Activated gamma-delta T cell treated with anti-CD3 and anti-CD28 coated beads, Interleukin-2, amount 50 U/mL, for 16 hours (primary cell): ENCODE results near the gene ARMC12.

Source experiments
- DNase-seq: peaks from one replicate; pipeline ENCODE4 v3.0.0-alpha.2; 2020; ENCODE audit warnings: low read depth

ARMC12 gene

GRCh38 chr6:35735452-35735851 lies 1.4 kb upstream of the ARMC12 start:
- no peak for DNase-seq

- DNase-seq = peak; percentile 81
Observed at GRCh38 chr6:35736253-35736894, 458 bp upstream of the ARMC12 start.

DNA sequence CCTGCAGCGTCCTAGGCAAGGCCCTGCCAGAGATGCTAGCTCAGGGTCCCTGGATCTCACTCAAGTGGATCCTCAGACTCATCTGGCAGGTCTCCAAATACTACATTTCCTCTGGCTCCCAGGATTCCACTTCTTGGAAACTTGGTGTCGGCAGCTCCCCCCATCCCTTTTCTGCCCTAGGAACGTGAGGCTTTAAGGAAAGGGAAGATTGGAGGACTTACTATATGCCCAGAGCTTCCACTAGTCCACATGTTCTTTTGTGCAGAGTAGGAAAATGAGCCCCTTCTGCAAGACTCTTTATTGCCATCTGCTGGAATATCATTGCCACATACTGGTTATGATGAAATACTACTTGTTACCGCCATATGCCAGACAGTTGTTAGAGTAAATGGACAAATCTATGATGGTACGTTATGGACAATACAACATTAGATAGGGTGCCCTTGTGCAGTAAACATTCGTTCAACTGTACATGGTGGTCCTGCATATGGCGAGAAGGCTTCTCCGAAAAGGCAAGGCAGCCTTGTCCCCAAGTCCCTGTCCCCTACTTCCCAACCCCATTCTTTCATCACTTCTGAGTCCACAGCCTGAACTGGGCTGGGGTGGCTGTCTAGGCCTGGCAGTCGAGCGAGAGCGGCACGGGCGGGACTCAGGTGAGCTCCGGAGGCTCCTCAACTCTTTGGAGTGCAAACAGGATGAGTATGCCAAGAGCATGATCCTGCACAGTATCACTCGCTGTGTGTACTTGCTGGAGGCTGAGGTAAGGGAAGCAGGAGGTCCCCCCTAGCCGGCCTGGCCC lies 780 bp downstream of the ARMC12 start:
- no peak for DNase-seq

DNA sequence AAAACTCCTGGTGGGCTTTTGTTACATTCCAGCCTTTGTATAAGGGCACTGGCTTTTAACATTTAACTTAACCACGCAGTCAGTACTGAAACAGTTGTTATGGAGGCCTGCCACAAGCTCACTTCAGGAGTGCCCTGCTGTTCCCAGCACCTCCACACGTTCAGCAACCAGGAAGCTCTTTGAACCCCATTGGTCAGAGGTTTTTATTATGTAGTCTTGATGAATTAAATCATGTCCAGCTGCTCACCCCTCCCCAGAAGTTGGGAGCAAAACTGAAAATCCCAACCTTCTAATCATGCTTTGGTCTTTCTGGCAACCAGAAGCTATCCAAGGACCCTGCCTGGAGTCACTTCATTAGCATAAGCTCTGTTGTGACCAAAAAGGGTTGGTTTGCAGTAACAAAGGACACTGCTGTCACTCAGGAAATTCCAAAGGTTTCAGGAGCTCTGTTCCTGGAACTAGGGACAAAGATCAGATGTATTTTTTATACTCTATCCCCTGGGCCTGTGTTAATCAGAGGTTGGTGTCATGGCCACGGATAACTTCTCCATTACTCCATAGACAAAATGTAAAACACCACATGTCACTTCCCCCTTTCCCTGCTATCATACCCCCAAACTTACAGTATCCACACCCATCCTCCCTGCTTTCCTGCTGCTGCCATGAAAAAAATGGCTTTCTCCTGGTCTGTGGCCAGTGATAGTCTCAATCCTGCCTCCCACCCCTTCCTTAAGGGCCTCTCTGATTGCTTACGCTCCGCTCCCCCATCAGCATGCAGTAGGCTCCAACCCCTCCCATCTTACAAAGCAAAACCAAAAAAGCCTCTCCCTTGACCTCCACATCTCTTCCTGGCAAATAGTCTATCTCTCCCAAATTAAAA lies 3.1 kb downstream of the ARMC12 start:
- no peak for DNase-seq

GRCh38 chr6:35742842-35743241 lies 6.0 kb downstream of the ARMC12 start:
- DNase-seq = no peak

DNA sequence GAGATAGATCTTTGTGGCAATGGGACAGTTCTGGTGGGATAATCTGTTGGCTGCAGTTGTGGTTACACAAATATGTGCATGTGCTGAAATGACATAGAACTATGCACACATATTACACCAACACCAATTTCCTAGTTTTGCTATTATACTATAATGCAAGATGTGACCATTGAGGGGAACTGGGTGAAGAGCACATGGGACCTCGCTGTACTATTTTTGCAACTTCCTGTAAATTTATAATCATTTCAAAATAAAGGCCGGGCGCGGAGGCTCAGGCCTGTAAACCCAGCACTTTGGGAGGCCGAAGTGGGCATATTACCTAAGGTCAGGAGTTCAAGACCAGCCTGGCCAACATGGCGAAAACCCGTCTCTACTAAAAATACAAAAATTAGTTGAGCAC lies 8.7 kb downstream of the ARMC12 start:
- no peak for DNase-seq

- DNase-seq = no peak
Observed at GRCh38 chr6:35746516-35746915, 9.7 kb downstream of the ARMC12 start.

GRCh38 chr6:35747877-35748276 lies 11.0 kb downstream of the ARMC12 start:
- no peak for DNase-seq

GRCh38 chr6:35750557-35750956 lies 13.7 kb downstream of the ARMC12 start:
- no peak for DNase-seq

DNA sequence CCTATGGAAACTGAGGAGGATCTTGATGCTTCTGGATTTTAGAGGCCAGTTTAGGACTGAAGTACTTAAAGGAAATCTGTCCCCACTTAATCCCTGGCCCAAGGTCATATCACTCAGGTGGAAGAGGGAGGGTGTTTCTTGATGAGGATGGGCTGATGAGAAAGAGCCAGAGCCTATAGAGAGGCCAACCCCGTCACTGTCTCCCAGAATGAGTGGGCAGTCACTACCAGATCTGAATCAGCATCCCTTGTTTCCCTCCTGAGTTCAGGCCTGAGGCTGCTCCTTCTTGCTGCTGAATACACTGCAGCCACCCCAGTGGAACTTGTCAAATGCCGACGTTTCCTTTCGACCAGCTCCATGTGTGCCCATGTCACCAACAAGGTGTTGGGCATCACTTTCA lies 14.8 kb downstream of the ARMC12 start:
- DNase-seq = no peak

DNA sequence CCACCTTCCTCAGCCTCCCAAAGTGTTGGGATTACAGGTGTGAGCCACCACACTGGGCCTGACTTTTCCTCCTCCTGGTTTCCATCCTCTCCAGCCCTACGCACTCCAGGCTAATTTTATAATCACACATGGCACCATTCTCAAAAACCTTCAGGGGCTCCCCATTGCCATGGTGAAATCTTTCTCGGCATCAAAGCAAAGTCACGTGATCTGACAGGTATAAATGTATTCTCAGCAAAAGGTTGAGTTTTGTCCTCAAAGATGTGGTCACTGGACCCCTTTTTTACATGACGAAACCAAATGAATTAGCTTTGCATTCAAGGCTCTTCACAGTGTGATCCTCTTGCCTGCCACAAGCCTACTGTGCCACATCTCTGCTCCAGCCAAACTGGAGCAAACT lies 15.5 kb downstream of the ARMC12 start:
- DNase-seq = no peak

GRCh38 chr6:35754452-35755277 lies 17.8 kb downstream of the ARMC12 start:
- no peak for DNase-seq

- DNase-seq = no peak
Observed at GRCh38 chr6:35755278-35755924, 18.6 kb downstream of the ARMC12 start.

GRCh38 chr6:35757456-35758123 lies 20.8 kb downstream of the ARMC12 start:
- DNase-seq = no peak

- DNase-seq = no peak
Observed at GRCh38 chr6:35759426-35759825, 22.6 kb downstream of the ARMC12 start.

GRCh38 chr6:35765739-35766138 lies 28.9 kb downstream of the ARMC12 start:
- no peak for DNase-seq

GRCh38 chr6:35769211-35769610 lies 32.4 kb downstream of the ARMC12 start:
- no peak for DNase-seq

DNA sequence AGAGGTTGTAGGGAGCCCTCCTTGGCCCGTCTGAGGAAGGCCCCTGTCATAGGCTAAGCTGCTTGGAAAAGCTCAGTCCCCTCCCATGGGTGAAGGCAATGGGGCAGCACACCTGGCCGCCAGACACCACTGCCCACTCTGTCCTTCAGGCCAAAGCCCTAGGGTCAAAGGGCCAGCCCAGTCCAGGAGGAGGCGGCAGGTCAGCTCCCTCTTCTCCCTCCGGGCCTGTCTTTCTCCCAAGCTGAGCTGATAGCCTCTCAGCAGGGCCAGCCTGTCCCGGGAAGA lies 34.5 kb downstream of the ARMC12 start:
- DNase-seq = no peak

GRCh38 chr6:35774116-35774794 lies 37.4 kb downstream of the ARMC12 start:
- no peak for DNase-seq

DNA sequence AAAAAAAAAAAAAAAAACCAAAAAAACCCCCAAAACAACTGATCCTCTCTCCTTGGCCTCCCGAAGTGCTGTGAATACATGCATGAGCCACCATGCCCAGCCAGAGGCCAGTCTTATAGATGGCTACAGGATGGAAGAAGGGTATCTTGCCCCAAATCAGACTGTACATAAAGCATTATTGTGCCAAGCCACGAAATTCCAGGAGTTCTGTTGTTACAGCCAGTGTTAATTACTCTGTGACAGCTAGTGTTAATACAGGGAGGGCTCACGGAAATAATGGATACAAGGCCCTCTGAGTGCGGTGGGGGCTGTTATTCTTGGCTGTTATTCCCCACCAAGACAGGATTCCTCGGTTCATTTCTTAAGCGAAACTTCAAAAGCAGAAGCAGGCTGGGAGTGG lies 38.2 kb downstream of the ARMC12 start:
- DNase-seq = no peak
